Activated naive CD4-positive, alpha-beta T cell treated with anti-CD3 and anti-CD28 coated beads, Interleukin-2, amount 10 ng/mL, durations not matched to agents 7 days and 5 days (primary cell): Measurements from ENCODE around the gene SH3PXD2A.

Source experiments
- CTCF ChIA-PET: fragments of 350-600 bp; sonication (Branson Sonifier 250); formaldehyde crosslinking; loops from one replicate; lab custom pipeline; 2021; ENCODE audit warnings: antibody characterized with exemption; lab: Charles Lee
- DNase-seq: peaks from one replicate; pipeline ENCODE4 v3.0.0-alpha.2; 2020
- H3K27ac Mint-ChIP-seq: one replicate; pipeline ENCODE4 v1.8.0; 2021; ENCODE audit warnings: mild to moderate bottlenecking, moderate library complexity, mixed read lengths
- H3K27me3 Mint-ChIP-seq: one replicate; pipeline ENCODE4 v1.8.0; 2021; ENCODE audit warnings: mild to moderate bottlenecking, mixed read lengths
- H3K36me3 Mint-ChIP-seq: one replicate; pipeline ENCODE4 v1.8.0; 2021; ENCODE audit warnings: mixed read lengths
- H3K4me1 Mint-ChIP-seq: one replicate; pipeline ENCODE4 v1.8.0; 2021; ENCODE audit warnings: mixed read lengths
- H3K4me3 Mint-ChIP-seq: one replicate; pipeline ENCODE4 v1.8.0; 2021; ENCODE audit warnings: mild to moderate bottlenecking, moderate library complexity, mixed read lengths
- H3K9me3 Mint-ChIP-seq: one replicate; pipeline ENCODE4 v1.8.0; 2021; ENCODE audit warnings: mixed read lengths

SH3PXD2A gene

GRCh38 chr10:103707956-103708626, 147.3 kb downstream of the SH3PXD2A start:
- DNase-seq = no peak
- H3K4me1 Mint-ChIP-seq = no peaks in the 10 kb centered on the region
- H3K27ac Mint-ChIP-seq = no peak overlapping the region
- CTCF ChIA-PET = interaction anchor here (1.0 to 1.8 kb wide), 2 partner anchors 12 to 364 kb away, joined by 3 to 7 read pairs; no protein-coding TSS in a partner anchor
- H3K36me3 Mint-ChIP-seq = no peaks in the 10 kb centered on the region
- no peak overlapping the region for H3K4me3 Mint-ChIP-seq
- H3K9me3 Mint-ChIP-seq = no peaks in the 10 kb centered on the region
- peaks cover 31% of the 10 kb centered on the region for H3K27me3 Mint-ChIP-seq

GRCh38 chr10:103706762-103707161, 148.6 kb downstream of the SH3PXD2A start:
- H3K36me3 Mint-ChIP-seq = no peaks in the 10 kb centered on the region
- H3K9me3 Mint-ChIP-seq = no peaks in the 10 kb centered on the region
- no peak overlapping the region for H3K27ac Mint-ChIP-seq
- DNase-seq = no peak
- peaks cover 29% of the 10 kb centered on the region for H3K27me3 Mint-ChIP-seq
- no peaks in the 10 kb centered on the region for H3K4me1 Mint-ChIP-seq
- CTCF ChIA-PET = interaction anchor here (1.0 to 1.8 kb wide), 2 partner anchors 10 to 21 kb away, joined by 3 to 7 read pairs; no protein-coding TSS in a partner anchor
- H3K4me3 Mint-ChIP-seq = no peak overlapping the region

GRCh38 chr10:103706047-103706446, 149.3 kb downstream of the SH3PXD2A start:
- DNase-seq = no peak
- Mint-ChIP-seq H3K27ac (no peak overlapping the region), H3K36me3 (no peaks in the 10 kb centered on the region), H3K27me3 (peaks cover 22% of the 10 kb centered on the region), H3K9me3 (no peaks in the 10 kb centered on the region), H3K4me3 (no peak overlapping the region), H3K4me1 (no peaks in the 10 kb centered on the region)
- CTCF ChIA-PET = interaction anchor here (1.0 to 1.6 kb wide), 4 partner anchors 10 to 182 kb away, joined by 3 to 8 read pairs (median 4); no protein-coding TSS in a partner anchor

- Mint-ChIP-seq H3K4me3 (no peak overlapping the region), H3K4me1 (no peaks in the 10 kb centered on the region), H3K27ac (no peak overlapping the region), H3K27me3 (peaks cover 18% of the 10 kb centered on the region), H3K36me3 (no peaks in the 10 kb centered on the region), H3K9me3 (peaks cover 1% of the 10 kb centered on the region)
- no peak for DNase-seq
- CTCF ChIA-PET = interaction anchor here (0.6 to 2.4 kb wide), 3 partner anchors 8 to 169 kb away, joined by 3 to 11 read pairs (median 8); no protein-coding TSS in a partner anchor
These were observed 151.1 kb downstream of the SH3PXD2A start for GRCh38 chr10:103703941-103704919.

GRCh38 chr10:103701380-103702222, 153.8 kb downstream of the SH3PXD2A start:
- Mint-ChIP-seq H3K36me3 (no peaks in the 10 kb centered on the region), H3K4me1 (peaks cover 11% of the 10 kb centered on the region), H3K9me3 (peaks cover 1% of the 10 kb centered on the region), H3K27ac (no peak overlapping the region), H3K27me3 (peaks cover 6% of the 10 kb centered on the region), H3K4me3 (no peak overlapping the region)
- CTCF ChIA-PET = interaction anchor here (0.6 to 2.4 kb wide), 3 partner anchors 10 to 500 kb away, joined by 3 to 11 read pairs (median 3); no protein-coding TSS in a partner anchor
- no peak for DNase-seq

- H3K27ac Mint-ChIP-seq = no peak overlapping the region
These were observed 155.0 kb downstream of the SH3PXD2A start for GRCh38 chr10:103700436-103700715.

GRCh38 chr10:103699611-103700435, 155.6 kb downstream of the SH3PXD2A start:
- CTCF ChIA-PET = interaction anchor here (1.8 to 2.7 kb wide), 2 partner anchors 13 to 14 kb away, joined by 6 to 7 read pairs; no protein-coding TSS in a partner anchor
- H3K27me3 Mint-ChIP-seq = peaks cover 6% of the 10 kb centered on the region
- H3K4me3 Mint-ChIP-seq = no peak overlapping the region
- DNase-seq = no peak
- H3K4me1 Mint-ChIP-seq = peaks cover 26% of the 10 kb centered on the region
- no peaks in the 10 kb centered on the region for H3K36me3 Mint-ChIP-seq
- H3K9me3 Mint-ChIP-seq = peaks cover 1% of the 10 kb centered on the region
- H3K27ac Mint-ChIP-seq = no peak overlapping the region

More at GRCh38 chr10:103700436-103700715, 155.0 kb downstream of the SH3PXD2A start:
- H3K4me1 Mint-ChIP-seq = peaks cover 23% of the 10 kb centered on the region
- no peak for DNase-seq
- peaks cover 1% of the 10 kb centered on the region for H3K9me3 Mint-ChIP-seq
- H3K4me3 Mint-ChIP-seq = no peak overlapping the region
- peaks cover 6% of the 10 kb centered on the region for H3K27me3 Mint-ChIP-seq
- CTCF ChIA-PET = no interaction called here
- no peaks in the 10 kb centered on the region for H3K36me3 Mint-ChIP-seq

- H3K36me3 Mint-ChIP-seq = no peaks in the 10 kb centered on the region
- H3K4me1 Mint-ChIP-seq = peaks cover 42% of the 10 kb centered on the region
- no peak for DNase-seq
- H3K9me3 Mint-ChIP-seq = peaks cover 1% of the 10 kb centered on the region
- CTCF ChIA-PET = interaction anchor here (0.6 to 2.7 kb wide), 4 partner anchors 12 to 159 kb away, joined by 3 to 7 read pairs (median 4); no protein-coding TSS in a partner anchor
- peaks cover 5% of the 10 kb centered on the region for H3K27me3 Mint-ChIP-seq
- no peak overlapping the region for H3K4me3 Mint-ChIP-seq
- H3K27ac Mint-ChIP-seq = no peak overlapping the region
These were observed 157.1 kb downstream of the SH3PXD2A start for GRCh38 chr10:103698266-103698665.

- no peak overlapping the region for H3K4me3 Mint-ChIP-seq
- H3K27me3 Mint-ChIP-seq = peaks cover 6% of the 10 kb centered on the region
- CTCF ChIA-PET = interaction anchor here (0.7 to 2.7 kb wide), 4 partner anchors 12 to 159 kb away, joined by 3 to 8 read pairs (median 6); no protein-coding TSS in a partner anchor
- H3K27ac Mint-ChIP-seq = no peak overlapping the region
- peaks cover 1% of the 10 kb centered on the region for H3K9me3 Mint-ChIP-seq
- DNase-seq = no peak
- H3K36me3 Mint-ChIP-seq = no peaks in the 10 kb centered on the region
- H3K4me1 Mint-ChIP-seq = peaks cover 42% of the 10 kb centered on the region
These were observed 157.6 kb downstream of the SH3PXD2A start for GRCh38 chr10:103697787-103698186.

GRCh38 chr10:103696411-103697145, 158.8 kb downstream of the SH3PXD2A start:
- DNase-seq = peak; percentile 86
- peaks cover 11% of the 10 kb centered on the region for H3K27me3 Mint-ChIP-seq
- no peaks in the 10 kb centered on the region for H3K36me3 Mint-ChIP-seq
- H3K4me1 Mint-ChIP-seq = peaks cover 47% of the 10 kb centered on the region
- no peak overlapping the region for H3K4me3 Mint-ChIP-seq
- CTCF ChIA-PET = interaction anchor here (0.6 to 2.7 kb wide), 10 partner anchors 9 to 299 kb away, joined by 3 to 8 read pairs (median 6); no protein-coding TSS in a partner anchor
- peaks cover 1% of the 10 kb centered on the region for H3K9me3 Mint-ChIP-seq
- H3K27ac Mint-ChIP-seq = peak overlapping the region; percentile 53

GRCh38 chr10:103696094-103696410, 159.3 kb downstream of the SH3PXD2A start:
- no peak overlapping the region for H3K4me3 Mint-ChIP-seq
- peaks cover 52% of the 10 kb centered on the region for H3K4me1 Mint-ChIP-seq
- no peak for DNase-seq
- CTCF ChIA-PET = interaction anchor here (1.0 to 2.1 kb wide), 8 partner anchors 9 to 179 kb away, joined by 3 to 8 read pairs (median 6); no protein-coding TSS in a partner anchor
- H3K36me3 Mint-ChIP-seq = no peaks in the 10 kb centered on the region
- H3K9me3 Mint-ChIP-seq = peaks cover 1% of the 10 kb centered on the region
- peaks cover 11% of the 10 kb centered on the region for H3K27me3 Mint-ChIP-seq
- no peak overlapping the region for H3K27ac Mint-ChIP-seq

GRCh38 chr10:103695584-103696005, 159.8 kb downstream of the SH3PXD2A start:
- peaks cover 57% of the 10 kb centered on the region for H3K4me1 Mint-ChIP-seq
- peaks cover 1% of the 10 kb centered on the region for H3K9me3 Mint-ChIP-seq
- no peaks in the 10 kb centered on the region for H3K36me3 Mint-ChIP-seq
- H3K27ac Mint-ChIP-seq = no peak overlapping the region
- CTCF ChIA-PET = interaction anchor here (1.0 to 2.1 kb wide), 5 partner anchors 9 to 17 kb away, joined by 3 to 8 read pairs (median 8); no protein-coding TSS in a partner anchor
- no peak overlapping the region for H3K4me3 Mint-ChIP-seq
- no peak for DNase-seq
- peaks cover 11% of the 10 kb centered on the region for H3K27me3 Mint-ChIP-seq
